ENCODE data around the gene IL17C. TPM values are rescaled to one million over a fixed set of nuclear protein-coding genes. Genes with fewer than 3 reads are reported as not detected.
"Not testable (repeated sequence)": the region's sequence is repeated elsewhere in the genome, so short reads cannot be mapped to it uniquely, and the experiment has no call there.

The IL17C gene
- total RNA-seq, 1 experiment from 2014 or later = 1.9 TPM

DNA sequence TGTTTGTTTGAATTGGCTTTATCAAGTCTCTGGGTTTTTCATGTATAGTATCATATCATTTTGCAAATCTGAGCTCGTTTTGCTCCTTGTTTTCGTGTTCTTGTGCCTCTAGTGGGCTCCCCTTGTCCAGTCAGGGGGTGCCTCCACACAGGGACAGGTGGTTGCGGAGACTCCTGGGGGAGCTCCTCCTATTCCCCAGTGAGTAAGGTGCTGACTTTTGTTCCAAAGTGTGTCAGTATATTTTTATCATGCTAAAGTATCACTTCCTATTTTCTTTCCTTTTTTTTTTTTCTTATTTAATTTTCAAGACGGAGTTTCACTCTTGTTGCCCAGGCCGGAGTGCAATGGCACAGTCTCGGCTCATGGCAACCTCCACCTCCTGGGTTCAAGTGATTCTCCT is 30.3 kb upstream of the IL17C start:
- CTCF ChIA-PET = interaction anchor here (0.7 to 2.6 kb wide), 2 partner anchors 13 to 538 kb away, joined by 3 to 11 read pairs; no protein-coding TSS in a partner anchor
- peaks cover 13% of the 10 kb centered on the region for H3K4me1 Mint-ChIP-seq
- DNase-seq (ENCODE audit: low spot score) (no peak), ATAC-seq (no peak)
- no peak for TF ChIP-seq AFF4 (CRISPR knock-in tag; IDR thresholded peaks at IDR 0.05; ENCODE audit: borderline replicate concordance)
- no peak for TF ChIP-seq HMGA2 (CRISPR knock-in tag; IDR thresholded peaks at IDR 0.05)
- TF ChIP-seq GTF2I (CRISPR knock-in tag; conservative IDR thresholded peaks at IDR 0.05) = no peak
- TF ChIP-seq TCF7 (CRISPR knock-in tag; IDR thresholded peaks at IDR 0.05; ENCODE audit: low read depth) = no peak
- TF ChIP-seq ZNF396 (CRISPR knock-in tag; IDR thresholded peaks at IDR 0.05; ENCODE audit: borderline replicate concordance) = no peak
- no peak for TF ChIP-seq EMX1 (CRISPR knock-in tag; IDR thresholded peaks at IDR 0.05)
- TF ChIP-seq, protein P1, sequence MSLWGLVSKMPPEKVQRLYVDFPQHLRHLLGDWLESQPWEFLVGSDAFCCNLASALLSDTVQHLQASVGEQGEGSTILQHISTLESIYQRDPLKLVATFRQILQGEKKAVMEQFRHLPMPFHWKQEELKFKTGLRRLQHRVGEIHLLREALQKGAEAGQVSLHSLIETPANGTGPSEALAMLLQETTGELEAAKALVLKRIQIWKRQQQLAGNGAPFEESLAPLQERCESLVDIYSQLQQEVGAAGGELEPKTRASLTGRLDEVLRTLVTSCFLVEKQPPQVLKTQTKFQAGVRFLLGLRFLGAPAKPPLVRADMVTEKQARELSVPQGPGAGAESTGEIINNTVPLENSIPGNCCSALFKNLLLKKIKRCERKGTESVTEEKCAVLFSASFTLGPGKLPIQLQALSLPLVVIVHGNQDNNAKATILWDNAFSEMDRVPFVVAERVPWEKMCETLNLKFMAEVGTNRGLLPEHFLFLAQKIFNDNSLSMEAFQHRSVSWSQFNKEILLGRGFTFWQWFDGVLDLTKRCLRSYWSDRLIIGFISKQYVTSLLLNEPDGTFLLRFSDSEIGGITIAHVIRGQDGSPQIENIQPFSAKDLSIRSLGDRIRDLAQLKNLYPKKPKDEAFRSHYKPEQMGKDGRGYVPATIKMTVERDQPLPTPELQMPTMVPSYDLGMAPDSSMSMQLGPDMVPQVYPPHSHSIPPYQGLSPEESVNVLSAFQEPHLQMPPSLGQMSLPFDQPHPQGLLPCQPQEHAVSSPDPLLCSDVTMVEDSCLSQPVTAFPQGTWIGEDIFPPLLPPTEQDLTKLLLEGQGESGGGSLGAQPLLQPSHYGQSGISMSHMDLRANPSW (CRISPR knock-in tag; conservative IDR thresholded peaks at IDR 0.05; ENCODE audit: low read depth) = no peak
- no peak for TF ChIP-seq MAX (CRISPR knock-in tag; IDR thresholded peaks at IDR 0.05)
- no peak for TF ChIP-seq CDX4 (CRISPR knock-in tag; IDR thresholded peaks at IDR 0.05; ENCODE audit: borderline replicate concordance)
- TF ChIP-seq ATF2 (CRISPR knock-in tag; IDR thresholded peaks at IDR 0.05; ENCODE audit: borderline replicate concordance, low read depth) = no peak
- TF ChIP-seq, protein P2, sequence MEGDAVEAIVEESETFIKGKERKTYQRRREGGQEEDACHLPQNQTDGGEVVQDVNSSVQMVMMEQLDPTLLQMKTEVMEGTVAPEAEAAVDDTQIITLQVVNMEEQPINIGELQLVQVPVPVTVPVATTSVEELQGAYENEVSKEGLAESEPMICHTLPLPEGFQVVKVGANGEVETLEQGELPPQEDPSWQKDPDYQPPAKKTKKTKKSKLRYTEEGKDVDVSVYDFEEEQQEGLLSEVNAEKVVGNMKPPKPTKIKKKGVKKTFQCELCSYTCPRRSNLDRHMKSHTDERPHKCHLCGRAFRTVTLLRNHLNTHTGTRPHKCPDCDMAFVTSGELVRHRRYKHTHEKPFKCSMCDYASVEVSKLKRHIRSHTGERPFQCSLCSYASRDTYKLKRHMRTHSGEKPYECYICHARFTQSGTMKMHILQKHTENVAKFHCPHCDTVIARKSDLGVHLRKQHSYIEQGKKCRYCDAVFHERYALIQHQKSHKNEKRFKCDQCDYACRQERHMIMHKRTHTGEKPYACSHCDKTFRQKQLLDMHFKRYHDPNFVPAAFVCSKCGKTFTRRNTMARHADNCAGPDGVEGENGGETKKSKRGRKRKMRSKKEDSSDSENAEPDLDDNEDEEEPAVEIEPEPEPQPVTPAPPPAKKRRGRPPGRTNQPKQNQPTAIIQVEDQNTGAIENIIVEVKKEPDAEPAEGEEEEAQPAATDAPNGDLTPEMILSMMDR (IDR thresholded peaks at IDR 0.05) = no peak
- TF ChIP-seq, protein P3, sequence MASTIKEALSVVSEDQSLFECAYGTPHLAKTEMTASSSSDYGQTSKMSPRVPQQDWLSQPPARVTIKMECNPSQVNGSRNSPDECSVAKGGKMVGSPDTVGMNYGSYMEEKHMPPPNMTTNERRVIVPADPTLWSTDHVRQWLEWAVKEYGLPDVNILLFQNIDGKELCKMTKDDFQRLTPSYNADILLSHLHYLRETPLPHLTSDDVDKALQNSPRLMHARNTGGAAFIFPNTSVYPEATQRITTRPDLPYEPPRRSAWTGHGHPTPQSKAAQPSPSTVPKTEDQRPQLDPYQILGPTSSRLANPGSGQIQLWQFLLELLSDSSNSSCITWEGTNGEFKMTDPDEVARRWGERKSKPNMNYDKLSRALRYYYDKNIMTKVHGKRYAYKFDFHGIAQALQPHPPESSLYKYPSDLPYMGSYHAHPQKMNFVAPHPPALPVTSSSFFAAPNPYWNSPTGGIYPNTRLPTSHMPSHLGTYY (CRISPR knock-in tag; IDR thresholded peaks at IDR 0.05) = no peak
- TF ChIP-seq, protein P4, sequence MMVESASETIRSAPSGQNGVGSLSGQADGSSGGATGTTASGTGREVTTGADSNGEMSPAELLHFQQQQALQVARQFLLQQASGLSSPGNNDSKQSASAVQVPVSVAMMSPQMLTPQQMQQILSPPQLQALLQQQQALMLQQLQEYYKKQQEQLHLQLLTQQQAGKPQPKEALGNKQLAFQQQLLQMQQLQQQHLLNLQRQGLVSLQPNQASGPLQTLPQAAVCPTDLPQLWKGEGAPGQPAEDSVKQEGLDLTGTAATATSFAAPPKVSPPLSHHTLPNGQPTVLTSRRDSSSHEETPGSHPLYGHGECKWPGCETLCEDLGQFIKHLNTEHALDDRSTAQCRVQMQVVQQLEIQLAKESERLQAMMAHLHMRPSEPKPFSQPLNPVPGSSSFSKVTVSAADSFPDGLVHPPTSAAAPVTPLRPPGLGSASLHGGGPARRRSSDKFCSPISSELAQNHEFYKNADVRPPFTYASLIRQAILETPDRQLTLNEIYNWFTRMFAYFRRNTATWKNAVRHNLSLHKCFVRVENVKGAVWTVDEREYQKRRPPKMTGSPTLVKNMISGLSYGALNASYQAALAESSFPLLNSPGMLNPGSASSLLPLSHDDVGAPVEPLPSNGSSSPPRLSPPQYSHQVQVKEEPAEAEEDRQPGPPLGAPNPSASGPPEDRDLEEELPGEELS (CRISPR knock-in tag; IDR thresholded peaks at IDR 0.05) = no peak
- TF ChIP-seq RORB (CRISPR knock-in tag; IDR thresholded peaks at IDR 0.05) = no peak
- TF ChIP-seq ZNF281 (CRISPR knock-in tag; IDR thresholded peaks at IDR 0.05) = no peak
- no peak for TF ChIP-seq SP1 (CRISPR knock-in tag; conservative IDR thresholded peaks at IDR 0.05)
- no peak for TF ChIP-seq ZNF232 (CRISPR knock-in tag; IDR thresholded peaks at IDR 0.05)
- no peak overlapping the region for H3K4me3 Mint-ChIP-seq
- H3K9me3 Mint-ChIP-seq = no peaks in the 10 kb centered on the region
- POLR2A ChIA-PET = no interaction called here
- no peaks in the 10 kb centered on the region for H3K27me3 Mint-ChIP-seq (ENCODE audit: low read depth)
- H3K36me3 Mint-ChIP-seq = peaks cover 39% of the 10 kb centered on the region
- peak overlapping the region; percentile 47; the same call in 1 of the 2 replicates for H3K27ac Mint-ChIP-seq

GRCh38 chr16:88609426-88609825 is 28.9 kb upstream of the IL17C start:
- not testable (repeated sequence) for H3K4me3 Mint-ChIP-seq; H3K27ac Mint-ChIP-seq; H3K9me3 Mint-ChIP-seq; DNase-seq (ENCODE audit: low spot score); H3K27me3 Mint-ChIP-seq (ENCODE audit: low read depth); ATAC-seq
- ChIA-PET CTCF (interaction anchor here (0.6 to 2.7 kb wide), 20 partner anchors 9 to 128 kb away, joined by 3 to 34 read pairs (median 7); partner anchors contain the start of genes IL17C and ZC3H18), POLR2A (interaction anchor here (1.5 kb wide), 1 partner anchor 23 kb away, joined by 6 read pairs; no protein-coding TSS in a partner anchor)
- Mint-ChIP-seq H3K36me3 (peaks cover 43% of the 10 kb centered on the region), H3K4me1 (peaks cover 13% of the 10 kb centered on the region)
